ENCODE data around the gene TIGD1.

GRCh38 chr2:232529806-232530547 is 20.4 kb downstream of the TIGD1 start:
- TF ChIP-seq TOE1 (CRISPR knock-in tag; IDR thresholded peaks at IDR 0.05) (no peak), TCF7 (IDR thresholded peaks at IDR 0.05; ENCODE audit: low read depth) (no peak), ZNF605 (CRISPR knock-in tag; IDR thresholded peaks at IDR 0.05) (no peak), CTCF (CRISPR knock-in tag; IDR thresholded peaks at IDR 0.05) (no peak)
